HG03060 (cell line): ENCODE results near the gene NCAM2.

ENCODE experiments used
- ATAC-seq: cut with Tn5 transposase; IDR thresholded peaks from one replicate; pipeline ENCODE4 v1.9.1; 2021; ENCODE audit warnings: low read depth, moderate number of reproducible peaks; ENCODE audit not compliant: unreplicated experiment

The NCAM2 gene

DNA sequence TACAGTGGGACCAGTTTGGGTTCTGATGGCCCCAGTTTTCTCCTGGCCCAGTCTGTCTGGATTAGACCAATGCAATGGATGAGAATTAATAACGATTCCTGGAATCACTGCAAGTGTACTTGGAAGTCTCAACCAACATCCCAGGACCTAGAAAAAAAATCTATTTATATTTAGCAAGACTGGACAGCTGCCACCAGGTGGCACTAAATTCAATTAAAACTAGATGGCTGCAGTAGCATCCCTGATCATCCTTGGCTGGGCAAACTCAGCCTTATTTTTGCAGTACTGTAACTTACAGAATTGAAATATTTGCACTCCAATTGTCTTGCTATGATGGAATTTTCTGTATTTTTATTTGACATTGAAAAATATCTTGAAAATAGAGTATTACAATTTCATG, 165.7 kb downstream of the NCAM2 start:
- ATAC-seq: no peak

DNA sequence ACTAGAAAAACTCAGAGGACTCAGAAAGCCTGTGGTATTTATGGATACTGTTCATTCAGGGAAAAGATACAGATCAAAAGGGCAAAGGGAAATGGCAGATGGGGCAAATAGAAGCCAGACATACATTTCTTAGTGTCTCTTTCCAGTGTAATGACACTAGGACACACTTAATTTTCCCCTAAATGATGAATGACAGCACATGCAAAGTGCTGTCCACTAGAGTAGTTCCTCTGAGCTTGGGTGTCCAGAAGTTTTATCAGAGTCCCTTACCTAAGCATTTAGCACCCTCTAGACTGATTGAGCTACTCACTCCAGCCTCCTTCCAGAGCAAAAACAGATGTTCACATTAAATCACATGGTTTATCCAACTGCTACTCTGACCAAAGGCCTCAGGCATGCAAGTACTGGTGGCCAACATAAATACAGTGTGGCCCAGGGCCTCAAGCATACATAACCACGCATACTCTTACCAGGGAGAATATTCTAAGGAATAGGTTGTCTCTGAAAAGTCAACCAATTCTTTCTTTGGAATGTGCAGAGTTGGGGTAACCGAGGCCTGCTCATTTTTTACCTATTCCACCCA, 166.9 kb downstream of the NCAM2 start:
- no peak for ATAC-seq

DNA sequence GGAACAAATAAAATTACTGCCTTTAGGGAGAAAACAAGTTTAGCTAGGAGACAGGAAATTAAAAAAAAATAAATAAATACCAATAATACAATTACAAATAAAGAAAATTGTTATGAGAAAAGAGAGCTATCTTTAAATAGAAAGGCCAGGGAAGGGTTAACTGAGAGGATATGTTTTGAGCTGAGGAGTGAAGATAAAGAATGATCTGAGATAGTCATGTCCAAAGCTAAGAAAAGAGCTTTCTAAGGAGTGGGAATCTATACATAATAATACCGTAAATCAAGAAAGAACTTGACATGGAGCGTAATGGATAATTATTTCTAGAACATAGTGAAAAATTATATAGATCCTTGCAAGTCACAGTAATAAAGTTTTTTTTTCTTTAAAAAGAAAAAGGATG, 176.5 kb downstream of the NCAM2 start:
- ATAC-seq: no peak

DNA sequence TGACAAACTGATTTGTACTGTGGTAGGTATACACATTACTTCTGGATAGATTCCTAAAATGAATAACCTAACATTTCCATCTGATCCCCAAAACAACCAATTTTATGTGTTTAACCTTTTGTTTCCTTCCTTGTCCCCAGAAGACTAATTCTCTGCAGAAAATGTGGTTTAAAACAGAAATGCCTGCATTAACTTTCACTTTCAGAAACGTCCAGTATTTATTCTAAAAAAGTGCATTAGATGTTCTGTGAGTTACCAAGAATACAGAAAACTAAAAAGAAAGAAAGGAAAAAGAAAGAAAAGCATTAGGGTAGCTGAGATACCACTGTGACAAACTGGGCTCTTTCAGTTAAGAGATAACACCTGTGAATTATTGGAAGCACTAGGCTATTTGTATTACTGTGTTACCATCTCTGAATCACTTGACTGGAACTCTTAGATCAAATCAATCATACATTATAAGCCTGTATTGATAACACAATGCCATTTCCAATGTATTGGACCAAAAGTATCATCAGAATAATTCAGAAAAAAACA, 177.7 kb downstream of the NCAM2 start:
- no peak for ATAC-seq

DNA sequence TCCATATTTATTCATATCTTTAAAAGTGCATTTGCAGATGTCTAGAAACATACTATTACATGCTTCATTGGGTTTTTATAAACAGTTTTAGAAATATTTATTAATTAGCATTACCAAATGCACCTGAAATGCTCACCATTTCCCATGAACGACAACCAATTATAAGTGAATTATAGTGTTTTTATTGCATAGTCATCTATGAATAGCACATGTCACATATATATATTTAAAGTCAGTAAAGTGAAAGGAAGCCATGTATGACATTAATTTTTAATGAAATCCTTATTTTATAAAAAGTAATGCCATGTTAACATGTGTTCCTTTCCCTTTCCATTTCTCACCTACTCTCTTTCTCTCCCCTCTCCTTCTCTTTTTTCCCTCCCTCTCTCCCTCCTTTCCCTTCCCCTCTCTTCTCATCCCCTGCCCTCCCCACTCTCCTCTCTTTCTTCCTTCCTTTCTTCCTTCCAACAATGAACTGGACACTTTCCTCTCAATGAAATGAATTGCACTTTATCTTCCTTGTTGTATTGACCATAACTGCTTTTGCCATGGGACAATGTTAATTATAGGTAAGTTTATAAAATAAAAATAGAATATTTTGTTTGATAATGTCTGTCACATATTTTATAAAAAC, 179.3 kb downstream of the NCAM2 start:
- no peak for ATAC-seq

DNA sequence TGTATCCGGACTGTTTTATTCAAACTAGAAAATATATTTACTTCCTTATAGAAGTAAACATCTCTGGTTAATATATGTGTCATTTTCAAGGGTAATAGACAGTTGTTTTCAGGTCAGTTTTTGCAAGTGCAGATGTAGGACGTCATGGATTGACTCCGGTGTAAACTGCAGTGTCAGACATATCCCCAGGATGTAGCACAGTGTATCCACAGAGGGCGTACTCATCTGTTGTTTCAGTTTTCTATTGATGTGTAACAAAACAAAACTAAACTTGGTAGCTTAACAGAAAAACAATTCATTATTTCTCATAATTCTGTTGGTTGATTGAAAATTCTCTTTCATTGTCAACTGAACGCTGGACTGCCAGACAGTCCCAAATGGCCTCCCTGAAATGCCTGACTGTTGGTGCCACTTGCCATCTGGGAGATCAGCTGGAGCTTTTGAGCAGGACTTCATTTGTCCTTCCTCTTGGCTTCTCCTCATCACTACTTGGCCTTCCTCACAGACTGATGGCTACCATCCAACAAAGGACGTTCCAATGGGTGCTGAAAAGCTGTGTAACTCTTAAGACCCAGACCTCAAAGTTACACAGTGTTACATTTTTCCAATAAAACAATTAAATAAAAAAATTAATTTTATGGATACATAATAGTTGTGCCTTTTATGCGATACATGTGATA, 181.6 kb downstream of the NCAM2 start:
- no peak for ATAC-seq

DNA sequence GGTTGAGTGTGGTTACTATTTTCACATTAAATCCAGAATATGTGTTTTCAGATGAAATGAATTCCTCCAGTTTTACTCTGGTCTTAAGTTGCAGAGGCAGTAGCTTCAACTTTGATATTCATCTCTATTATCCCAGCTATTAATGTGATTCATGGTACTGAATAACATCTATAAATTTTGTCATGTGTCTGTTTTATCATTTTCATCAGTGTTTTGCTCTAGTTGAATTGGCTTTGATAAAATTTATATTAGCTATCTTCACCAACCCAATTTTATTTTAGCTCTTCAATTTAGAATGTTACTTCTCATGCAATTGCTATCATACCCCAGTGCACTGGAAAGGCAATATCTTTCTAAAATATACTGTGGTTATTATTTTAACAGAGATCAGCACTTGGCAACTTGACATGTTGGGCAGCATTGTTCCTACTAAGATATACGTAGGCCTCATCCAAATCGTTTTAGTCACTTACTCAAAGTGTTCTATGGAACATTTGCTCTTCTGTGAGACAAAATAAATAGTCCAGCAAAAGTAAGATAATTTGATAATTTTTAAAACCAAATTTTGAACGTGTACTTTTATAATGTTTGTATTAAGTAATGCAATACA, 184.3 kb downstream of the NCAM2 start:
- ATAC-seq: no peak

DNA sequence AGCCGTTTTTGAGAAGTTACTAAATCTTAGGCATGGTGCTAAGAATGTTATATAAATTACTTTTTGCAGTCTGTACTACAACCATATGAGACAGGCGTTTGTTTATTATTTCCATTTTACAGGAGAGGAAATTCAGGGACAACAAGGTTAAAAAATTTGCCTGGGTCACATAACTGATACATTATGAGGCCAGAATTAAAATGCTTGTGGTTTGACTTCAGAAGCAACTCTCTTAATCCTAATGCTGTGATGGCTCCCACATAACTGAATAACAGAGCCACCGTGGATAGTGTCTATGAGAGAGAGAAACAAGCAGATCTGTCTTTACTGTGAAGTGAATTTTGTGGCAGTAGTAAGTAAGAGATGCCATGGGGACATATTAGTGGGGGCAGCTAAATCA, 184.9 kb downstream of the NCAM2 start:
- no peak for ATAC-seq

DNA sequence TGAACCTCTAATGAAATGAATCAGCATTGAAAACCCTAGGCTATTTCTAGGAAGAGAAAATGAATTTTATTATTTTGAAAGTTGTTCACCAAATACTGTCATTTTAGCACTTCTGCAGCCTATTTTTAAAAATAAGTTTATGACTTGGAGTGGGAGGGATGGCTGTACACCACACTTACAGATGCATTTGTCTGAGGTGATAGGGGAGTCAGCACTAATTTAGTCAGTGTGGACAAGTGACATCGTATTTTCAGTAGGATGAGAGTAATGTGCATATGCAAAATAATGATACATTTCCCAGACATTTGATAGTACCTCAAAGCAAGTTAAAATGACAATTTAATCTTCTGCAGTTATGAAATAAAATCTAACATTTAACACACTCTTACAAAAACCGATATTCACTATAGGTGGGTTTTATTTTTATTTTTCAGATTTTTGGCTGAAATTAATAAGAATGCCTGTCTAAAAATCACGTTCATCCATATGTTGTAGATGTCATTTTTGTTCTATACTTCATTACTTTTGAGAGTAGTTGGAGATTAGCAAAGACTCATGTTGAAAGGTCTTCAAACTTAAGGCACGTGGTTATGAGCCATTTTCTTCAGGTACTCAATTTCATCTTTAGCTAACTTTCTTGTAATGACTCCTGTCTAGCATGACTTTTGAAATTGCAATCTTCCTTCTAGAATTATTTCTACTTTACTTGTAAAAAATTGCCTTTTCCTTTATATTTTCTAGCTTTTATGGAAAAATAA, 186.7 kb downstream of the NCAM2 start:
- ATAC-seq: no peak

DNA sequence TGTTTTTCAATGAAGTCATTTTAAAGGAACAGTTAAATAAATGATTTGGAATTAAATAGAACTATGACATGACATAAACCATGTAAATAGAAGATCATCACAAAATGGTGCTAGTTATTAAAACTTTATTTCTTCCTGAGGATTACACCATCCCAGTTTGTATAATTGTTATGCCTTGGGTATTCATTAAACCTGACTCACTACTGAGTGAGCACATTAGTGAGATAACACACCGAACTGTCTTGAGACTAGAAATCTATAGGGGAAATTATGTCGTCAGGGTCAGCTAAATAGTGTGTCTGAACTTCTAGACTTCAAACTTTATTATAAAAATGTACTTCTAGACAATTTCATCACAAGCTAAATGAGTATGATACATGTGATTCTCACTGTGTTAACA, 189.4 kb downstream of the NCAM2 start:
- ATAC-seq: no peak

DNA sequence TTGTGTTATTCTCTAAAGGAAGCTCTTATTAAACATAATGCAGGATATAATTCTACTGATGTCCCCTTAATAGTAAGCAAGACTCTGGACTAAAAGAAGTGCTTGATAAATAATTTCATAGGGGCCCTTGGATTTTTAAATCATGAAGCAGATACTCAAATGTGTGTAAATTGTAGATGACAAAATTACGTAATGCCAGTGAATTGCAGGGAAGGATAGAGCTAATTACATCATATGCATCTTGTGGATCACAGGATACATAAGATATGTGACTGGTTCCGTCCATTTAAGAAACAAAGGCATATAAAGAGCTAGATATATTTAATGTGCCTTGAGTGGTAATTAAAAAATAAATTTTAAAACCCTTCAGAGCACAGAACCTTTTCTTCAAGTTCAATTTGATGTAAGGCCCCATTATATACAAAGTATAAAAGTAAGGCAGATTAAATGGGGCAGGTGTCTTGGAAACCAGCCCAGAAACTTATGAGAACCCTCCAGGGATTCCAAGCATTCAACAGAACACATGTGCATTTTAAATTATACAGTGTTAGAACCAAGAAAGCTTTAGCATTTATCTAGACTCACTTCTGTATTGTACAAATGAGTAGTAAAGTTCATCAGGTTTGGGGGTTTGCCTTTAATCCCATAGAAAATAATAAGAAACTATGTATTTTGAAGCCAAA, 190.4 kb downstream of the NCAM2 start:
- ATAC-seq: no peak

DNA sequence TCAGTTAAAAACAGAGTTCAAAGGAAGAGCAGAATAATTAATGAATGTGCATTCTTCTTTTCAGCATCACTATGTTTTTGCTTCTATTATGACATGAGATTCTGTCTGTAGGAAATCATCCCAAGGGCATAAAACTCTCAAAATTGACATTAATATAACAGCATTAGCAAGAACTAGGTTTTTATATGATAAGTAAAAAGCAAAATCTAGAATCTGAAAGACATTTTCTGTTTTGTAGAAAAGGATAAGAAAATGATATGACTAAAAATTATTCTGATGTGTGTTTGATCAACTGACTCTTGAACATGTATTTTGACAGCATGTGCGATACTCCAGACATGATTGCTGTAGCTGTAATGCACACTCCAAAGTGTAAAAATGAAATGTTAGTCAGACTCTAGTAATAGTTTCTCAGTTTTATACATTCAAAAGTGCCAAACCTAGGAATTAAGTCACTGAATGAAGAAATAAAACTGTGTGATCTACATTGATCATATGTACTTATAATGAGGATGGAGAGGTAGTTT, 197.3 kb downstream of the NCAM2 start:
- no peak for ATAC-seq

DNA sequence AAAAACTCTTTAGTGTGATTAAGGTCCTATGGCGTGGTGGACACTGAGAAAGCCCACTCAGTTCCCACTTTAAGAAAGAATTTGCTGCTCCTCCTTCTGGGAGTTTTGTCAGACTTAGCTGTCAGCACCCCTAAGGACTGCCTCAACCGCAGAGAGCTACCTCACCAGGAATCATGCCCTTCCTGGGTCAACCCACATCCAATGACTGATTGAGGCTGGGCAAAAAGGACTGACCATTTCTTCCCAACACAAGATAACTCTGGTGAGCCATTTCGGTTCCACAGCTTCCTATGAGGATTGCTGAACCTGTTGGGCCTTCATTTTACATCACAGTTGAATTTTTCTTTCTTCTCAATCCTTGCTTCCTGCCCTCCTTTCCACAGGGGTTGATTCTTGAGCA, 197.9 kb downstream of the NCAM2 start:
- ATAC-seq: no peak

DNA sequence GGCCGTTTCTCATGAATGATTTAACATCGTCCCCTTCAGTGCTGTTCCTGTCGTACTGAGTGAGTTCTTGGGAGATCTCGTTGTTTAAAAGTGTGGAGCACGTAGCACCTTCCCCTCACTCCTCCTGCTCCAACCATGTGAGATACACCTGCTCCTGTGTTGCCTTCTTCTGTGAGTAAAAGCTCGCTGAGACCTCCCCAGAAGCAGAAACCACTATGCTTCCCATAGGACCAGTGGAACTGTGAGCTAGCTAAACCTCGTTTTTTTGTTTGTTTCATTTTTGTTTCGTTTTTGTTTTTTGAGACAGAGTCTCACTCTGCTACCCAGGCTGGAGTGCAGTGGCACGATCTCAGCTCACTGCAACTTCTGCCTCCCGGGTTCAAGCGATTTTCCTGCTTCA, 198.6 kb downstream of the NCAM2 start:
- no peak for ATAC-seq

DNA sequence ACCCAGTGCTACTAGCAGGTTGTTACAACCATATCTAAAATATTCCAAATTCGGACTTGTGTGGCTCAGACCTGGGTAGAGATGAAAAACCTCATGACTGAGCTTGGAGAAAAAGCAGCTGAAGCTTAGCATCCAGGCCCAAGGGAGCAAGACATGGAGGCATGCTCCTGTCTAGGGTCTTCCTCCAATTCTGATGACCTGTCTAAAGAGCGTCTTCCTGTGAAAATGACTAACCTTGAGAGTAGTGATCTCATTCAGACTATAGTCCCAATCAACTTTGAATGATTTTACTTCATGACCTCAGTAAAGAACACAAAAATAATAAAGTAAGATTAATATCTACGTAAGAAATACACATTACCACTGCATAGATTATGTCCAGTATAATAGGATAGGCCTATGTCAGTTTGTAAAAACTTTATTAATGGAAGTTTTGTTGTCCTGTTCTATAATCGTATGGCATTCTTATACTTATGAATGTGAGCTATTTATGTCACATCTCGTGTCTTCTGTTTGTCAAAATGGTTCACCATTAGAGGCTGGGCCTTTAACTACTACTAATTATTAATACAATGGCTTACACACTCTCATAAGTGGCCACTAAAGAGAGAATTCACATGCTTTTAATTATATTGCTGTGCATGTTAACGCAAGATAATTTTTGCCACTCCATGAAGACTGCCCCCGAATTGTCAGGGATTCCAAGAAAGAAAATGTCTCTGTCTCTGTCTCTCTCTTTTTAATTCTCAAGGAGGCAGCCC, 201.3 kb downstream of the NCAM2 start:
- ATAC-seq: no peak

DNA sequence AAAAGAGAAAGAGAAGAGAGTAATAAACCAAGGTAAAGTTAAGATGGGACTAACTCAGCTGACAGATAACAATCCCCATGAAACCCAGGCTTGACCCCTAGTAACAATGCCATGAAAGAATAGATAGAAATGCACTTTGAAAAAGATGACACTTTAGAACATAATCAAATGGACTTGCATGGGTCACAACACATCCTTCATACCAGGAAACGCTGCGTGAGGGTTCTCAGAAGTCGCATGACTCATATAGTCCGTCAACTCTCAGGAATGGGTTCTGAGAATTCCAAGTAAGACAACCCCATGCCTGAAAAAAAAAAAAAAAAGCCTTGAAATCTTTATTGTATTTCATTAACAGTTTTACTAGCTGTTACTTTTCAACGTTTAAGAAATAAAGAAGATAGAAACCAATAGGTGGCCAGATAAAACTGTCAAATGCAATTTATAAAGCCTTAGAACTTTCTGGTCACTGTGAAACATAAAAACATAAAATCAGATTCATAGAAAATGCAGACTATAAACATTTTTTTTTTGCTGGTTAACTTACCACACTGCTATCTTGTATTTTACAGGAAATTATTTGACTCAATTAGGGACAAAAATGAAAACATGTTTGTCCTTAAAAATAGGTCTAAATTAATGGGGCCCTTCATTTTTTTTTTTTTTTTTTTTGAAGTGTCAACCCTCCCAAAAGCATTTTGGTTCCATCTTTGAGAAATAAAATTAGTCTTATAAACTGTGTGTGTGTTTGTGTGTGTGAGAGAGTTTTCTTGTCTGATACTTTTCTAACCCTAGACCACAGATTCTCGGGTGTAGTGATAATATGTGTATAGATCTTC, 202.1 kb downstream of the NCAM2 start:
- no peak for ATAC-seq

DNA sequence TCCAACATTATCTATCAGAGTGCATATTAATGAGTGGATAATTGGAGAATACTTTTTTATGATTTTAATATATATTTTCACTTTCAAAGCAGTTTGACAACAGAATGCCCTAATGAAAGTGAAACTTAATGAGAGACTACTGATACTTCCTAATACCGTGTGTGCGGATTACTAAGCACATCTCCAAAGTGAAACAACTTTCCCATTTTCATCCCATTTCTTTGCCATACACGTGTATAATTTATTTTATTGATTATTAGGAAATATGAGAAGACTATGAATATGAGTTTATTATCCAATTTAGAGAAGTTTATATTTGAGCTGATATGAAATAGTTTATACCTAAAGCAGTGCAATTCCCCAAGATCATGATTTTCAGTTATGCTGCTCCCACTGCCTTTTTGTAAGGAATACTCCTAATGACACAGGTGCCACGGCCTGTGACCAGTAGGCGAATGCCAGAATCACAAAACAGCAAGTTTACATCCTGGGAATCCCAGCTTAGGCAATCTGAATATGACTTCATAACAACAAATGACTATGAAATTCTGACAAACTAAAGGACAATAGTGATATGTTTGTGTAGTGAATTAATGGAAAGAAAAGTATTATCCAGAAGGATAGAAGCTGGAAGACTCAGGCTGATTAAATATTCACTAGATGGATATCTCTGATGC, 202.9 kb downstream of the NCAM2 start:
- ATAC-seq: no peak

DNA sequence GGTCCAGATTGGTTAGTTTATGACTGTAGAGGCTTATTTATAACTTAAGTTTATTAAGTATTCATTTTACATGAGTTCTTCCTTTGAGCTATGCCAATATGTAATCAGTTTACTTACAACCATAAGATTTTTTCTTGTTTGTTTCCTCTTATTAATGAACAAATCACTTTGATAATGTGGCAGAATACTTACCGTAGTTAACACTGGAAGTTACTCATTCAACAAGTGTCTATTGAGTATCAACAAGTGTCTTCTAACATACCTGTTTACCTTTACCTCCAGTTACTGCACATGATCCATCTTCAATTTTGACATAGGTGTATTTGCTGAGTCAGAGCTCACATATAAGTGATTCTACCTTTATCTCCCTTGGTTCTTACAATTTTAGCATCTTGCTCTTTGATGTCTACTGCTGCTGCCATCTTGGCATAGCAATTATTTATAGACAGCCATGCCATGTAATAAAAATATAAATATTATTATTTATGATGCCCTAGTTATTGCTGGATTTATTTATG, 205.7 kb downstream of the NCAM2 start:
- ATAC-seq: no peak
